ENCODE data around the gene BEND7.

The BEND7 gene

GRCh38 chr10:13502380-13502779 is 26.4 kb downstream of the BEND7 start:
- H3K27me3 ChIP-seq (ENCODE audit: insufficient read depth, low read length, poor library complexity), result peaks cover 15% of the 10 kb centered on the region
- TF ChIP-seq CTCF (IDR thresholded peaks at IDR 0.05; ENCODE audit: borderline replicate concordance, extremely low read depth, low read length, poor library complexity, severe bottlenecking) (no peak), EZH2 (IDR thresholded peaks at IDR 0.05; ENCODE audit: borderline replicate concordance, low read depth, low read length, severe bottlenecking) (no peak)
- H3K4me2 ChIP-seq (ENCODE audit: insufficient read depth, low read length), result no peak overlapping the region
- no peaks in the 10 kb centered on the region for H3K9me3 ChIP-seq (ENCODE audit: insufficient read depth, low read length, severe bottlenecking)
- H3K4me3 ChIP-seq (ENCODE audit: low read depth in 1 of 2, low read length in 2 of 2), result no peak overlapping the region
- no peak overlapping the region for H3K9ac ChIP-seq (ENCODE audit: low read depth, low read length)
- ATAC-seq (ENCODE audit: insufficient read depth, low read depth) (no peak), DNase-seq (no peak)
- no peaks in the 10 kb centered on the region for H3K79me2 ChIP-seq (ENCODE audit: insufficient read depth, low read length)
- H2AFZ ChIP-seq (ENCODE audit: low read depth, low read length), result no peak overlapping the region
- no peaks in the 10 kb centered on the region for H3K36me3 ChIP-seq (ENCODE audit: insufficient read depth, low read length)
- no peaks in the 10 kb centered on the region for H4K20me1 ChIP-seq (ENCODE audit: insufficient read depth, low read length)
- H3K4me1 ChIP-seq (ENCODE audit: insufficient read depth, low read length), result no peaks in the 10 kb centered on the region
- no peak overlapping the region for H3K27ac ChIP-seq (ENCODE audit: low read length)

DNA sequence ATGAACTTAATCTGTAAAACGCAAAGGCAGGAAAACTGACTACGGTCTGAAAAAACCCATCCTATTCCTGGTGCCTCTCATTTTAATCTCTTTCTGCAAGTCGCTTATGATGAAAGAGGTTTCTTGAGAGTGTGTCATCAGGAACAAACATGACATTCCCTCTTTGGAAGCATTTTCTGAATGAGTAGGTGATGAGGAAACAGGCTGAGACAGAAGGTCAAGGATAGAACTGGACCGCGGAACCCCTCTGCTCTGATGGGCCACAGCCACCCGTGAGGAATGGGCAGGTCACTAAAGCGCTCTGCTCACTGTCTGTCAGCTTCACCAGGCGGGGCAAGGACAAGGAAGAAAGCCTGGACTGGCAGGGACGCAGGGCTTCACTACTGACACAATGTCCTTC is 28.6 kb downstream of the BEND7 start:
- no peak overlapping the region for H3K27ac ChIP-seq (ENCODE audit: low read length)
- DNase-seq (no peak), ATAC-seq (ENCODE audit: insufficient read depth, low read depth) (no peak)
- no peak overlapping the region for H2AFZ ChIP-seq (ENCODE audit: low read depth, low read length)
- no peak overlapping the region for H3K9ac ChIP-seq (ENCODE audit: low read depth, low read length)
- no peaks in the 10 kb centered on the region for H4K20me1 ChIP-seq (ENCODE audit: insufficient read depth, low read length)
- H3K4me3 ChIP-seq (ENCODE audit: low read depth in 1 of 2, low read length in 2 of 2), result no peak overlapping the region
- H3K79me2 ChIP-seq (ENCODE audit: insufficient read depth, low read length), result no peaks in the 10 kb centered on the region
- H3K4me1 ChIP-seq (ENCODE audit: insufficient read depth, low read length), result no peaks in the 10 kb centered on the region
- H3K27me3 ChIP-seq (ENCODE audit: insufficient read depth, low read length, poor library complexity), result peaks cover 11% of the 10 kb centered on the region
- H3K36me3 ChIP-seq (ENCODE audit: insufficient read depth, low read length), result no peaks in the 10 kb centered on the region
- no peak for TF ChIP-seq EZH2 (IDR thresholded peaks at IDR 0.05; ENCODE audit: borderline replicate concordance, low read depth, low read length, severe bottlenecking)
- no peak for TF ChIP-seq CTCF (IDR thresholded peaks at IDR 0.05; ENCODE audit: borderline replicate concordance, extremely low read depth, low read length, poor library complexity, severe bottlenecking)
- H3K9me3 ChIP-seq (ENCODE audit: insufficient read depth, low read length, severe bottlenecking), result no peaks in the 10 kb centered on the region
- no peak overlapping the region for H3K4me2 ChIP-seq (ENCODE audit: insufficient read depth, low read length)

DNA sequence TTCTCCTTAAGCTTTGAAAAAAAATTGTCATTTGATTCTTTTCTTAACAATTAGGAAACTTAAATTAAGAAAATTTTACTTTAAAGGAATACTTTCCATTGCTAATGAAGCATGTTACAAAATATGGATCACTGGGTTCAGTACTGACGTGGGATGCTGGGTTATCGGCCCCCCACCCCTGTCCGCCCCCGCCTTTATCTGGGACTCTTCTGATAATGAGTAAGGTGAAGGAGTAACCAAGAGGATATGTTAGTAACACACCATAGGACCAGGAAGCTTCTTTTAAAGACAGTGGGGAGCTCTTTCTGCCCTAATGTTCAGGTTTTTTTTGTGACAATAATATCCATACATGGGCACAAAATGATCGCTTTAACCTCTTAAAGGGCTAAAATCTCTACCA is 29.7 kb downstream of the BEND7 start:
- Histone ChIP-seq H3K9ac (ENCODE audit: low read depth, low read length) (no peak overlapping the region), H4K20me1 (ENCODE audit: insufficient read depth, low read length) (no peaks in the 10 kb centered on the region), H3K4me2 (ENCODE audit: insufficient read depth, low read length) (no peak overlapping the region), H2AFZ (ENCODE audit: low read depth, low read length) (no peak overlapping the region), H3K4me1 (ENCODE audit: insufficient read depth, low read length) (no peaks in the 10 kb centered on the region), H3K36me3 (ENCODE audit: insufficient read depth, low read length) (no peaks in the 10 kb centered on the region), H3K9me3 (ENCODE audit: insufficient read depth, low read length, severe bottlenecking) (no peaks in the 10 kb centered on the region), H3K27ac (ENCODE audit: low read length) (no peak overlapping the region), H3K27me3 (ENCODE audit: insufficient read depth, low read length, poor library complexity) (peaks cover 3% of the 10 kb centered on the region), H3K4me3 (ENCODE audit: low read depth in 1 of 2, low read length in 2 of 2) (no peak overlapping the region), H3K79me2 (ENCODE audit: insufficient read depth, low read length) (no peaks in the 10 kb centered on the region)
- DNase-seq (no peak), ATAC-seq (ENCODE audit: insufficient read depth, low read depth) (no peak)
- TF ChIP-seq CTCF (IDR thresholded peaks at IDR 0.05; ENCODE audit: borderline replicate concordance, extremely low read depth, low read length, poor library complexity, severe bottlenecking), result no peak
- TF ChIP-seq EZH2 (IDR thresholded peaks at IDR 0.05; ENCODE audit: borderline replicate concordance, low read depth, low read length, severe bottlenecking), result no peak

DNA sequence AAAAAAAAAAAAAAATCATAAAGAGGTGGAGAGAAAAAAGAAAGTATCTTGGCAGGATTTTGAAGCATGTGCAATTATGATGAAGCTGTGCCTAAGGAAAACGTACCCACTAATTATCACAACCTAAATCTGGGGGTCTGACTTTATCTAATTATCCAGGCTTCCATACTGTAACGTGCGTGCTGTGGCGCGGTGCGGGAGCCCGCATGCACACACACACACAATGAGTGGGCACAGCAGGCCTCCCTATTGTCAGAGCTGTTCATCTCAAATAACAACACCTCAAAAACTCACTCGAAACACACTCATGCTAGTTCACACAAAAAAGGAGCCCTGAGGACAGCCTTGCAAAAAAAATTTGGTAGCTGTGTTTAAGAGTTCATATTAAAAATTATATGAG is 31.9 kb downstream of the BEND7 start:
- H3K4me3 ChIP-seq (ENCODE audit: low read depth in 1 of 2, low read length in 2 of 2), result no peak overlapping the region
- H3K79me2 ChIP-seq (ENCODE audit: insufficient read depth, low read length), result no peaks in the 10 kb centered on the region
- H3K4me2 ChIP-seq (ENCODE audit: insufficient read depth, low read length), result no peak overlapping the region
- H4K20me1 ChIP-seq (ENCODE audit: insufficient read depth, low read length), result no peaks in the 10 kb centered on the region
- DNase-seq (no peak), ATAC-seq (ENCODE audit: insufficient read depth, low read depth) (no peak)
- H3K4me1 ChIP-seq (ENCODE audit: insufficient read depth, low read length), result no peaks in the 10 kb centered on the region
- H2AFZ ChIP-seq (ENCODE audit: low read depth, low read length), result no peak overlapping the region
- no peak overlapping the region for H3K27ac ChIP-seq (ENCODE audit: low read length)
- TF ChIP-seq EZH2 (IDR thresholded peaks at IDR 0.05; ENCODE audit: borderline replicate concordance, low read depth, low read length, severe bottlenecking) (no peak), CTCF (IDR thresholded peaks at IDR 0.05; ENCODE audit: borderline replicate concordance, extremely low read depth, low read length, poor library complexity, severe bottlenecking) (no peak)
- H3K9me3 ChIP-seq (ENCODE audit: insufficient read depth, low read length, severe bottlenecking), result no peaks in the 10 kb centered on the region
- no peaks in the 10 kb centered on the region for H3K36me3 ChIP-seq (ENCODE audit: insufficient read depth, low read length)
- peaks cover 11% of the 10 kb centered on the region for H3K27me3 ChIP-seq (ENCODE audit: insufficient read depth, low read length, poor library complexity)
- H3K9ac ChIP-seq (ENCODE audit: low read depth, low read length), result no peak overlapping the region
